OCI-LY7 (cell line): ENCODE data around the gene ADCY9. TPM values are rescaled to one million over a fixed set of nuclear protein-coding genes. Genes with fewer than 3 reads are reported as not detected.

ENCODE experiments used
- small RNA-seq: library from RNA; depleted of rRNA; stranded (forward); fragments of <200 nt; gene quantifications from one replicate; pipeline ENCODE3, GENCODE V24; 2014
- total RNA-seq, 2 experiments: library from RNA; depleted of rRNA in 1 of 2; stranded (reverse); fragments of >200 nt in 1 of 2; shearing (Covaris generic) in 1 of 2; gene quantifications; 2 replicates each; pipeline ENCODE4 v1.2.3, GENCODE V29; 2014 to 2022

The ADCY9 gene
- total RNA-seq, 2 experiments from 2014 or later: 0.22 to 0.34 TPM

Small RNA genes within 50 kb of the gene (small RNA-seq; reads per million reads assigned to genes)
- not detected for gene AC009171.1

Other genes with a start within 250 kb of the ADCY9 start
- 33.0 and 36.0 TPM in 2 replicates for gene CREBBP, start 235.7 kb downstream of the ADCY9 start, total RNA-seq (2014; rRNA removed; shearing (Covaris generic))
- 72.3 and 75.8 TPM in 2 replicates for gene CREBBP, start 235.7 kb downstream of the ADCY9 start, total RNA-seq (2022)
- gene SRL, start 125.6 kb upstream of the ADCY9 start, total RNA-seq (2014; rRNA removed; shearing (Covaris generic)): not detected in 2 replicates
- not detected in 2 replicates for gene SRL, start 125.6 kb upstream of the ADCY9 start, total RNA-seq (2022)
- 30.8 and 41.2 TPM in 2 replicates for gene TFAP4, start 156.6 kb upstream of the ADCY9 start, total RNA-seq (2014; rRNA removed; shearing (Covaris generic))
- 41.9 and 43.2 TPM in 2 replicates for gene TFAP4, start 156.6 kb upstream of the ADCY9 start, total RNA-seq (2022)
- not detected in 2 replicates for gene GLIS2, start 199.6 kb upstream of the ADCY9 start, total RNA-seq (2014; rRNA removed; shearing (Covaris generic))
- gene GLIS2, start 199.6 kb upstream of the ADCY9 start, total RNA-seq (2022): 0.08 TPM in 1 of 2 replicates, not detected in the other
- 80.6 and 92.1 TPM in 2 replicates for gene PAM16, start 234.9 kb upstream of the ADCY9 start, total RNA-seq (2014; rRNA removed; shearing (Covaris generic))
- 77.4 and 82.4 TPM in 2 replicates for gene PAM16, start 234.9 kb upstream of the ADCY9 start, total RNA-seq (2022)